DND-41 (cell line): ENCODE measurements around the gene ABCC4.

Experiments used
- ATAC-seq: fragments of 200-7000 bp; cut with Tn5 transposase; 3 replicates; pipeline ENCODE4 v1.9.1; 2021; ENCODE audit warnings: low read depth; ENCODE audit not compliant: insufficient read depth
- DNase-seq: peaks from one replicate; pipeline ENCODE4 v3.0.0-alpha.2; 2020
- H2AFZ ChIP-seq: 2 replicates; pipeline ENCODE4 v1.6.0; 2012; ENCODE audit warnings: low read depth, low read length
- H3K27ac ChIP-seq: 2 replicates; pipeline ENCODE4 v1.5.1; 2012; ENCODE audit warnings: low read length, inconsistent platforms
- H3K27me3 ChIP-seq: fragments of 200-600 bp; sonication (generic); 2 replicates; pipeline ENCODE4 v1.6.0; 2012; ENCODE audit warnings: low read length, mild to moderate bottlenecking, inconsistent platforms; ENCODE audit not compliant: insufficient read depth, poor library complexity
- H3K36me3 ChIP-seq: 2 replicates; pipeline ENCODE4 v1.5.1; 2012; ENCODE audit warnings: low read length, inconsistent platforms; ENCODE audit not compliant: insufficient read depth
- H3K4me1 ChIP-seq: 2 replicates; pipeline ENCODE4 v1.5.1; 2012; ENCODE audit warnings: mild to moderate bottlenecking, low read length; ENCODE audit not compliant: insufficient read depth
- H3K4me2 ChIP-seq: 2 replicates; pipeline ENCODE4 v1.6.0; 2012; ENCODE audit warnings: mild to moderate bottlenecking, moderate library complexity, low read length, inconsistent platforms; ENCODE audit not compliant: insufficient read depth
- H3K4me3 ChIP-seq, 2 experiments: fragments of 200-600 bp in 1 of 2; shearing (Covaris generic) in 1 of 2; 2 replicates each; pipeline ENCODE4 v1.5.1; 2012 to 2016; ENCODE audit warnings: inconsistent platforms in 2 of 2, low read length in 2 of 2, mild to moderate bottlenecking in 2 of 2, low read depth in 1 of 2, moderate library complexity in 1 of 2
- H3K79me2 ChIP-seq: 2 replicates; pipeline ENCODE4 v1.6.0; 2012; ENCODE audit warnings: low read length, inconsistent platforms; ENCODE audit not compliant: insufficient read depth
- H3K9ac ChIP-seq: 2 replicates; pipeline ENCODE4 v1.6.0; 2012; ENCODE audit warnings: low read depth, mild to moderate bottlenecking, inconsistent platforms, low read length, moderate library complexity
- H3K9me3 ChIP-seq: 2 replicates; pipeline ENCODE4 v1.5.1; 2012; ENCODE audit warnings: low read length, moderate library complexity, mild to moderate bottlenecking, inconsistent platforms; ENCODE audit not compliant: insufficient read depth, severe bottlenecking
- H4K20me1 ChIP-seq: 2 replicates; pipeline ENCODE4 v1.6.0; 2012; ENCODE audit warnings: low read length; ENCODE audit not compliant: insufficient read depth
- CTCF ChIP-seq: IDR thresholded peaks from 2 replicates; pipeline ENCODE4 v1.5.1; 2012; ENCODE audit warnings: borderline replicate concordance, low read length, moderate library complexity, mild to moderate bottlenecking; ENCODE audit not compliant: poor library complexity, severe bottlenecking; ENCODE audit errors: extremely low read depth
- EZH2 ChIP-seq: IDR thresholded peaks from 3 replicates; pipeline ENCODE4 v1.6.1; 2012; ENCODE audit warnings: borderline replicate concordance, low read depth, mild to moderate bottlenecking, moderate library complexity, low read length, inconsistent platforms; ENCODE audit not compliant: severe bottlenecking

ABCC4 gene

GRCh38 chr13:95267662-95268342 is 33.4 kb downstream of the ABCC4 start:
- no peak overlapping the region for H2AFZ ChIP-seq
- no peak overlapping the region for H3K4me3 ChIP-seq
- no peaks in the 10 kb centered on the region for H3K36me3 ChIP-seq
- H4K20me1 ChIP-seq = no peaks in the 10 kb centered on the region
- no peak overlapping the region for H3K4me2 ChIP-seq
- no peaks in the 10 kb centered on the region for H3K4me1 ChIP-seq
- H3K27ac ChIP-seq = no peak overlapping the region
- DNase-seq (no peak), ATAC-seq (no peak)
- no peaks in the 10 kb centered on the region for H3K27me3 ChIP-seq
- H3K9ac ChIP-seq = no peak overlapping the region
- H3K79me2 ChIP-seq = no peaks in the 10 kb centered on the region
- H3K9me3 ChIP-seq = no peaks in the 10 kb centered on the region
- TF ChIP-seq CTCF (no peak), EZH2 (no peak)

GRCh38 chr13:95264225-95264624 is 37.0 kb downstream of the ABCC4 start:
- ATAC-seq (no peak), DNase-seq (no peak)
- Histone ChIP-seq H3K4me1 (no peaks in the 10 kb centered on the region), H2AFZ (no peak overlapping the region), H4K20me1 (no peaks in the 10 kb centered on the region), H3K36me3 (no peaks in the 10 kb centered on the region), H3K9me3 (no peaks in the 10 kb centered on the region), H3K27ac (no peak overlapping the region), H3K79me2 (no peaks in the 10 kb centered on the region), H3K9ac (no peak overlapping the region), H3K4me2 (no peak overlapping the region), H3K4me3 (no peak overlapping the region), H3K27me3 (no peaks in the 10 kb centered on the region)
- TF ChIP-seq EZH2 (no peak), CTCF (no peak)

GRCh38 chr13:95262837-95263384 is 38.3 kb downstream of the ABCC4 start:
- TF ChIP-seq CTCF = no peak
- no peak for TF ChIP-seq EZH2
- no peak for ATAC-seq
- Histone ChIP-seq H3K4me3 (no peak overlapping the region), H3K9ac (no peak overlapping the region), H3K79me2 (no peaks in the 10 kb centered on the region), H3K36me3 (no peaks in the 10 kb centered on the region), H3K4me2 (no peak overlapping the region), H3K4me1 (no peaks in the 10 kb centered on the region), H2AFZ (no peak overlapping the region), H3K27me3 (no peaks in the 10 kb centered on the region), H4K20me1 (no peaks in the 10 kb centered on the region), H3K27ac (no peak overlapping the region), H3K9me3 (no peaks in the 10 kb centered on the region)
- no peak for DNase-seq
